Measurements from ENCODE around the gene C1QTNF8. TPM values are rescaled to one million over a fixed set of nuclear protein-coding genes. Genes with fewer than 3 reads are reported as not detected.

C1QTNF8 gene
- total RNA-seq, 3 donors from 2014 or later (not counting 1 experiment from before 2014, with no cell fraction given) = not detected

GRCh38 chr16:1057252-1057932 is 38.7 kb downstream of the C1QTNF8 start:
- H3K36me3 Mint-ChIP-seq = no peaks in the 10 kb centered on the region
- H3K4me3 Mint-ChIP-seq = no peak overlapping the region
- 31% methylated on average over 33 of the region's 33 CpGs for WGBS (ENCODE audit: insufficient coverage)
- H3K9me3 Mint-ChIP-seq = peaks cover 0 to 3% of the 10 kb centered on the region in 2 donors
- TF ChIP-seq CTCF (IDR thresholded peaks at IDR 0.05) = peak; percentile 45
- Histone ChIP-seq H3K27ac (ENCODE audit: low read length) (no peak overlapping the region), H3K36me3 (ENCODE audit: control insufficient read depth, insufficient read depth, low read length) (no peaks in the 10 kb centered on the region), H3K4me3 (ENCODE audit: low read length) (no peak overlapping the region), H3K4me1 (ENCODE audit: control insufficient read depth, insufficient read depth, low read length) (no peaks in the 10 kb centered on the region), H3K27me3 (ENCODE audit: control insufficient read depth, insufficient read depth, low read length) (peaks cover 2% of the 10 kb centered on the region), H3K9me3 (ENCODE audit: control insufficient read depth, insufficient read depth, low read length) (peaks cover 6% of the 10 kb centered on the region)
- ATAC-seq (peak in 2 of 3 donors; percentile 57 to 78), DNase-seq (peak; percentile 44 to 72)
- no peaks in the 10 kb centered on the region for H3K27me3 Mint-ChIP-seq (ENCODE audit: low read depth in 2 of 2)
- H3K4me1 Mint-ChIP-seq = peaks cover 0 to 5% of the 10 kb centered on the region in 2 donors
- intact Hi-C loops (cut with micrococcal nuclease) = loop anchor here (10.0 kb wide), 1 partner anchor 343 kb away; the partner anchor contains the start of gene METRN
- no peak overlapping the region for H3K27ac Mint-ChIP-seq

- ATAC-seq = no peak
- DNase-seq = no peak
- Mint-ChIP-seq H3K27ac (no peak overlapping the region), H3K4me1 (peaks cover 0 to 5% of the 10 kb centered on the region in 2 donors), H3K36me3 (no peaks in the 10 kb centered on the region), H3K27me3 (ENCODE audit: low read depth in 2 of 2) (no peaks in the 10 kb centered on the region), H3K4me3 (no peak overlapping the region), H3K9me3 (peaks cover 0 to 3% of the 10 kb centered on the region in 2 donors)
- Histone ChIP-seq H3K4me1 (ENCODE audit: control insufficient read depth, insufficient read depth, low read length) (no peaks in the 10 kb centered on the region), H3K27me3 (ENCODE audit: control insufficient read depth, insufficient read depth, low read length) (peaks cover 2% of the 10 kb centered on the region), H3K9me3 (ENCODE audit: control insufficient read depth, insufficient read depth, low read length) (peaks cover 6% of the 10 kb centered on the region), H3K36me3 (ENCODE audit: control insufficient read depth, insufficient read depth, low read length) (no peaks in the 10 kb centered on the region), H3K4me3 (ENCODE audit: low read length) (no peak overlapping the region), H3K27ac (ENCODE audit: low read length) (no peak overlapping the region)
- intact Hi-C loops (cut with micrococcal nuclease) = loop anchor here (10.0 kb wide), 1 partner anchor 341 kb away; the partner anchor contains the start of gene METRN
- no peak for TF ChIP-seq CTCF (IDR thresholded peaks at IDR 0.05)
- 75% methylated on average over 8 of the region's 8 CpGs for WGBS (ENCODE audit: insufficient coverage)
These were observed 39.8 kb downstream of the C1QTNF8 start for GRCh38 chr16:1056196-1056595.

- no peak overlapping the region for H3K4me3 ChIP-seq (ENCODE audit: low read length)
- 65% methylated on average over 13 of the region's 13 CpGs for WGBS (ENCODE audit: insufficient coverage)
These were observed 40.5 kb downstream of the C1QTNF8 start for GRCh38 chr16:1055557-1055924.

More at GRCh38 chr16:1055557-1055924, 40.5 kb downstream of the C1QTNF8 start:
- Histone ChIP-seq H3K27me3 (ENCODE audit: control insufficient read depth, insufficient read depth, low read length) (peaks cover 2% of the 10 kb centered on the region), H3K9me3 (ENCODE audit: control insufficient read depth, insufficient read depth, low read length) (peaks cover 6% of the 10 kb centered on the region), H3K4me1 (ENCODE audit: control insufficient read depth, insufficient read depth, low read length) (no peaks in the 10 kb centered on the region), H3K36me3 (ENCODE audit: control insufficient read depth, insufficient read depth, low read length) (no peaks in the 10 kb centered on the region), H3K27ac (ENCODE audit: low read length) (no peak overlapping the region)
- intact Hi-C loops (cut with micrococcal nuclease) = loop anchor here (10.0 kb wide), 1 partner anchor 341 kb away; the partner anchor contains the start of gene METRN
- no peak overlapping the region for H3K4me3 Mint-ChIP-seq
- no peaks in the 10 kb centered on the region for H3K36me3 Mint-ChIP-seq
- no peak for TF ChIP-seq CTCF (IDR thresholded peaks at IDR 0.05)
- H3K9me3 Mint-ChIP-seq = peaks cover 0 to 3% of the 10 kb centered on the region in 2 donors
- ATAC-seq (no peak), DNase-seq (no peak)
- H3K27ac Mint-ChIP-seq = no peak overlapping the region
- peaks cover 0 to 5% of the 10 kb centered on the region in 2 donors for H3K4me1 Mint-ChIP-seq
- H3K27me3 Mint-ChIP-seq (ENCODE audit: low read depth in 2 of 2) = no peaks in the 10 kb centered on the region

Data from natural killer cell (primary cell).